ENCODE measurements around the gene LRMDA.

The LRMDA gene

GRCh38 chr10:76172020-76172419 is 740.6 kb downstream of the LRMDA start:
- DNase-seq (ENCODE audit: low read depth) = no peak

DNA sequence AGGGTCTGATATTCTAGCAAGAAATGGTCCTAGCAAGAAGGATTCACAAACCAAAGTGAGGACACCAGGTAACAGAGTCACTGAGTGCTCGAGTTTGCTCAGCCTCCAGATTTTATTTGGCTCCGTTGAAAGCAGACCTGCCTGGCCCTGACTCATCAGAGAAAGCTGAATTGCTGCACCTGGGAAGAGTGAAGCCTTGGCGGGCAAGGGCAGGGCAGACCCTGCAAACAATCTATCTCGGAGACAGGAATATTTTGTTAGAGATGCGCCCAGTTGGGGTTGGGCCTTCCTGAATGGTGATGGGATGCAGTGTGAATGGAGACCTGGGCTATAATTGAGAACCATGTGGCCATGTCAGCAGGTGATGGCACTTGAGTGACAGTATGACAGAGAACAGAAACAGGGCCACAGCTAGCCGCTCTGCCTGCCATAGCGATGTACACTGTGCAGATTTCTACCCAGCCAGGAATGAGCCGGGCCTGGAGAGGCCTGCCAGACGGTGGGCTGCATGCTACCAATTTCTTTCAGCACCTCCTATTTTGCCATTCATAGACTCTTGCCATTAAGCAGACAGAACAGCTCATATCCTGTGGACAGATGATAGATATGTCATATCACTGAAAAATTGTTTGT is 744.2 kb downstream of the LRMDA start:
- DNase-seq (ENCODE audit: low read depth) = no peak

DNA sequence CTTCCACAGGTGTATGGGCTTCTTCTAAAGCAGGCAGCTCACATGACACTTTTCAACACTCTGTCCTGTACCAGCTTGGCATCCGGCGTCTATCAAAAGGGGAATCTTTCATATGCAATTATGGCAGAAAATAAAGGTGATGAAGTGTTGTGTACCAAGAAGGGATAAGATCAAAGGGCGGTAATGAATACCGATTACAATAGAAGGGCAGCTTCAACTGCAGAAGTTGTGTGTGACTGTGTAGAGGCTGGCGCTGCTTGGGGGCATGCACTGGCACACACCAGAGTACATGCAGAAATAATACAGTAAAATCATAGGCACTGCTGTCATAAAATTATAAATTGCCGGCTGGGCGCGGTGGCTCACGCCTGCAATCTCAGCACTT is 744.7 kb downstream of the LRMDA start:
- no peak for DNase-seq (ENCODE audit: low read depth)

GRCh38 chr10:76177936-76178335 is 746.5 kb downstream of the LRMDA start:
- no peak for DNase-seq (ENCODE audit: low read depth)

DNA sequence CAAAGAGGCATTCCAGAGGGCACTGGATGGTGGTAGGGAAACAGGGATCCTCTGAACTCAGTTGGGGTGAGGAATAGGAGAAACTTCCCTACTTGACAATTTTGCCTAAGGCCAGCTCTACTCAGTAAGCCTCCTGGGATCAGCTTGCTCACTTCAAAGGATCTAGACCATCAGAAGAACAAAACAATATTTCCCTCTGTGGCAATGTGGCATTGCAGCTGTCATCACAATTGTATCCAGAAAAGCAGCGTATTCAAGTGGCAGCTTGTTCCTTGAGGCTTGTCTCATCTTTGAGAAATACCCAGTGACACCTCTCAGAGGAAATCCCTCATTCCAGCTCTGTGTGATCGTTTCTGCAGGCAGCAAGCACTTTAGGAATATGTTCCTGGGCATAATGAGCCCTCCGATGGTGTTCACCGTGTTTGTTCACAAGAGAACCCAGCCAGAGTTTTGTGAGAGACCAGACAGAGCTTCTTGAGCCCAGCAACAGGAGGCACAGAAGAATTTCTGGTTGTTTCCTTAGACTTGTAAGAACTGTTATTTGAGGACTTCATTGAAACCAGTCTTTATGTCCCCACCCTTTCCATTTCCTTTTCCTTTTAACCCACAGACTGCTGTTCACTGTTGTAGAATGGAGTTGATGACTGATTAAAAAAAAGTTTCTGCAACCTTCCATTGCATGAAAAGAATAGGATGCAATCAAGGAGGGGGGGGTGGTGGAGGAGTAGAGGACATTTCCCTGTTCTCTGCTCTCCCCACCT is 747.3 kb downstream of the LRMDA start:
- no peak for DNase-seq (ENCODE audit: low read depth)

GRCh38 chr10:76179806-76180205 is 748.4 kb downstream of the LRMDA start:
- DNase-seq (ENCODE audit: low read depth) = no peak

- DNase-seq (ENCODE audit: low read depth) = no peak
Measured at GRCh38 chr10:76184647-76185046, 753.2 kb downstream of the LRMDA start.

GRCh38 chr10:76185471-76186301 is 754.3 kb downstream of the LRMDA start:
- DNase-seq (ENCODE audit: low read depth) = no peak

DNA sequence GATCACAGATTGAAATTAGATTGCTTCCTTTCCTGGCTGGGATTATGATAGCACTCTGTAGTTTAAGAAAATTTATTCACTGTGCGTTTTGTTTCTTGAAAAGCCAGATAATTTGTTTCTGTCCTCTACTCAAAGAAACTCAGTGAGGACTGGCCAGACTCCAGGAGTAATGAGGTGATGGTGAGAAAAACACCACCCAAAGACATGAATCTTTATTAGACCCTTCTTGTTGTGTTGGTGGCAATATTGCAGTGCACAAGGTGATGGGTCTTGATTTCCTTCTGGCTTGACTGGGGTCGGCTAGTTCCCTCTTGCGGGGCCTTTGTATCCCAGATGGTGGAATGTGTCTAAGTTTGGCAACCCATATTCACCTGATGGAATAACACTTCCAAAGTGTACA is 756.8 kb downstream of the LRMDA start:
- DNase-seq (ENCODE audit: low read depth) = no peak

DNA sequence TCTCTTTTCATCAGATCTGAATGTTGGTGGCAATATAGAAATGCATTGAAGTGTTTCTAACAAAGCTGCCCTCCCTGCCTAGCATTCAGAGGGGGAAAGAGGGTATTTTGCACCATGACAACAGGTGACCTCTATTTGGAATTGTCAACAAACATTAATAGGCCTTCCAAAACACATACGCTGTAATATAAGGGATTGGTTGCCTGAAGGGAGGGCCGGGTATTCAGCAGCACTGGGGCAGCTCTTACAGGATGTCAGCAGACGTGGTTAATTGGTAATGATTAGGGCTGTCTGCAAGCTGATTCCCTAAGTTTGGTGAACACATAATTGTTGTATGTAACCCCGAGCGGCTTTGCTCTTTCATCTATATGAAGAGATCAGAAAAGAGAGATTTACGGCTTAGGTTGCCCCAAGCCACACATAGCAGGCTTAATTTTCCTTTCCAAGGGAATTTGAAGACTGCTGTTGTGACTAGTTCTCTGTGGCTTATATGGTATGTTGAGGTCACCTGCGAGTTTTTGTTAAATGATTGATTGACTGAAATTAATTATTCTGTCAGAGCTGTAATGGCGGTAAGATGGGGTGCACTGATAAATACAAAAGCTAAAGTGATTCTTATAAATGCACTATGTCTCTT is 759.3 kb downstream of the LRMDA start:
- no peak for DNase-seq (ENCODE audit: low read depth)

DNA sequence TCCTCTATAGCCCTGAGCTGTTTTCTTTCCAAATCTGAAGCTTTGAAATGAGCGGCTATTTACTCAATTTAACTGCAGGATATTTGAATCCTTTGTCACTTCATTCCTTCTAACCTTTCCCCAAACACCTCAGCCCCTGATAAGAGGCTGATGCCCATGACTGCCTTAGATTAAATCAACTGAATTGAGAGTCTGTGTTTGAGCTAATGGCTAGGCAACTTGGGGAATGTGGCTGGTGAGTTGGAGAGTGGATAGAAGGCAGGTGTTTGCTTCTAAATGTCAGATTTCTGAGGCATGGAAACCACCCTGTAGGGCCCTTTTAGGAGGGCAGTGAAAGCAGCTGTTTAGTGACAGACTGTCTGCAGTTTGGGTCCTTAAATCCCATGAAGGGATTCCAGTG is 759.9 kb downstream of the LRMDA start:
- no peak for DNase-seq (ENCODE audit: low read depth)

GRCh38 chr10:76192151-76192550 is 760.7 kb downstream of the LRMDA start:
- DNase-seq (ENCODE audit: low read depth) = no peak

DNA sequence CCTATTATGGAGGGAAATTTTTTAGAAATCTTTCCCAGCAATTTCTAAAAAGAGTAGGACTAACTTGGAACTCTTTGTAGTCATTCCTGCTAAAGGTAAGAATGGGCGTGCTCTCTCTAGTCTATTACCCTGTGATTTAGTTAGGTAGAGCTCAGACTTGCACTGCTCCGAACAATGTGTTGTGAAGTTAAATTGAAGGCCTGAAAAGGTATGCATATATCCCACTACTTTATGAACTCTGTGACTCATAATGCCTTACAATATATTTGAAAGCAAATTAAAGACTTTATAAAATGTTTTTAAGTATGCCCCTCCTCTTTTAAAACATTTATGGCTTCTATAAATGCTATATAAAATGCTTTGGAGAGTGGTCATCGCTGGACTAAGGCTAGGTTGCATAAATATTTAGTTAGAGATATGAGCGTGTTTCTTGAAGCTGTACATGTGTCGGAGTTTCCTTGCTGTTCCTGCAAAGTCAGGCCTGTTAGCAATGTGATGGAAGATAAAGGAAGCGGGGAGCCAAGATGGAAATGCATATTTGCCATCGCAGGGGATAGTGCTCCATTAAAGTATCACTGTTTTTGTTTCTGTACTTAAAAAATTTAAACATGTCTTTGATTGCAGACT is 761.4 kb downstream of the LRMDA start:
- DNase-seq (ENCODE audit: low read depth) = no peak

DNA sequence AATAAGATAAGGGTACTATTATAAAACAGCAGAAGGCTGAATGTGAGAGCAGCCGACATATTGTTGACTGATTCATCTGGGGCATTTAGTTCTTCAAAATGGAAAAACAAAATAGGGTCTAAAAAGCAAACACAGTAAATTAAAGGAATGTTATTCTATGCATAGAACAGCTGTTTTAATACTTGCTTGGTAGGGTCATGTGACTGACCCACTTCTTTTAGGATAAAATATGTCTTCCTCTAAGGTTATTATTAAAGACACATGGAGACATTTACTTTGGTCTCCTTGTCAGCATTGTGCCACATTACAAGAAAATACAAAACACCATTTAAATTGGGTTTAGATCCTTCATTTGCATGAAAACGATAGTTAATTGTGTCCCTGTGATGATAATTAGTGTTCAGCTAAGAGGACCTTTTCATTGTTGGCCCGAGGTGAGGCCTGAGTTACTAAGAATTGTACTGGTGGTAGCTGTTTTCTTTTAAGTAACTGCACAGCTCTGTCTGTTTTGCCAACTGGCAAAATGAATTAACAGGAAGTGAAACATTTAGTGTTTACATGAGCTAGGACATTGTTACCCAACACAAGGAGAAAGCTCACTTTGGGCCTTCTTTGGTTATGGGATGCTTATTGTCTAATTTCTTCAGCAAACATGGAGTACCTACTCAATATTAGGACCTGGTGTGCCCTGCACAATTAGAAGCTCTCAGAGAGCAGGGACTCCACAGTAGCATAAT is 764.4 kb downstream of the LRMDA start:
- DNase-seq (ENCODE audit: low read depth) = no peak

- no peak for DNase-seq (ENCODE audit: low read depth)
Measured at GRCh38 chr10:76197293-76197692, 765.9 kb downstream of the LRMDA start.

- DNase-seq (ENCODE audit: low read depth) = no peak
Measured at GRCh38 chr10:76198287-76199035, 767.0 kb downstream of the LRMDA start.

DNA sequence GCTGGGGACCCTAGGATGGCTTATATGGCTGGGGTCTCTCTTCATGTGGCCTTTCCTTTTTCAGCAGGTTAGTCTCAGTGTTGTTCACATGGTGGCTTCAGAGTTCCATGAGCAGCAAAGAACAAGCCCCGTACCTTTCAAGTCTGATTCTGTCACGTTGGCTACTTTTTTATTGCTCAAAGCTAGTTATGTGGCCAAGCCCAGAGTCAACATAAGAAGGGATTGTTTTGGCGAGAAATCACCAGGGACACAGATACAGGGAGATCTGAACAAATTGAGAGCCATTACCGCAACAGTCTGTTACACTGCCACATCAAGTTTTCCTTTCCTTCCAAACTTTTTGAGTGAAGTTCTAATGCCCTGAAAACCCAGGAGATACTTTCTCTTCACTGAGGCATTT is 770.5 kb downstream of the LRMDA start:
- DNase-seq (ENCODE audit: low read depth) = no peak

GRCh38 chr10:76202777-76203176 is 771.4 kb downstream of the LRMDA start:
- DNase-seq (ENCODE audit: low read depth) = no peak

GRCh38 chr10:76205361-76205760 is 773.9 kb downstream of the LRMDA start:
- no peak for DNase-seq (ENCODE audit: low read depth)

GRCh38 chr10:76206797-76207352 is 775.5 kb downstream of the LRMDA start:
- DNase-seq (ENCODE audit: low read depth) = no peak

All from T follicular helper cell (primary cell).